A549 (cell line): Measurements from ENCODE around the gene GFRAL.
"Not testable (repeated sequence)": the region's sequence is repeated elsewhere in the genome, so short reads cannot be mapped to it uniquely, and the experiment has no call there.

ENCODE experiments used
- CHD2 ChIP-seq: fragments of 150-350 bp; IDR thresholded peaks from 2 replicates; pipeline ENCODE4 v1.6.1; 2014; ENCODE audit warnings: low read length; ENCODE audit not compliant: partially characterized antibody
- CTCF ChIP-seq: fragments of >200 bp; sonication (Bioruptor Twin); formaldehyde crosslinking; IDR thresholded peaks from 3 replicates; pipeline ENCODE4 v1.5.1; 2016
- EHMT2 ChIP-seq: fragments of 200-600 bp; sonication (generic); IDR thresholded peaks from 2 replicates; pipeline ENCODE4 v1.6.1; 2016; ENCODE audit warnings: antibody characterized with exemption, low read depth, mild to moderate bottlenecking, moderate library complexity
- EP300 ChIP-seq, 2 experiments: fragments of >200 bp; sonication (Bioruptor Twin); formaldehyde crosslinking; IDR thresholded peaks; 2 replicates in 1 of 2; 3 replicates in 1 of 2; pipeline ENCODE4 v1.6.1; 2016 to 2017
- FOSB ChIP-seq: fragments of 250-450 bp; sonication (Bioruptor Pico); IDR thresholded peaks from 2 replicates; pipeline ENCODE4 v1.5.0; 2020; ENCODE audit warnings: mild to moderate bottlenecking, moderate library complexity
- HEYL ChIP-seq: fragments of 250-450 bp; sonication (Bioruptor Pico); IDR thresholded peaks from 2 replicates; pipeline ENCODE4 v1.8.0; 2021; ENCODE audit warnings: mild to moderate bottlenecking, moderate library complexity
- JUN ChIP-seq, 2 experiments: fragments of >200 bp; sonication (Bioruptor Twin); formaldehyde crosslinking; IDR thresholded peaks; 2 replicates in 1 of 2; 3 replicates in 1 of 2; pipeline ENCODE4 v1.6.1; 2016 to 2017
- PBX3 ChIP-seq: IDR thresholded peaks from 2 replicates; pipeline ENCODE4 v1.6.1; 2012
- POLR2A ChIP-seq: IDR thresholded peaks from 2 replicates; pipeline ENCODE4 v1.6.1; 2012; ENCODE audit warnings: mild to moderate bottlenecking, low read length
- RAD21 ChIP-seq, 2 experiments: fragments of >200 bp in 1 of 2; sonication (Bioruptor Twin) in 1 of 2; formaldehyde crosslinking in 1 of 2; IDR thresholded peaks in 1 of 2; conservative IDR thresholded peaks in 1 of 2; 2 replicates in 1 of 2; 3 replicates in 1 of 2; pipeline ENCODE4 v1.6.1; 2012 to 2018; ENCODE audit warnings: inconsistent platforms in 1 of 2
- SMC3 ChIP-seq: fragments of >200 bp; sonication (Bioruptor Twin); formaldehyde crosslinking; IDR thresholded peaks from 3 replicates; pipeline ENCODE4 v1.6.1; 2018; ENCODE audit warnings: inconsistent platforms
- SREBF2 ChIP-seq: fragments of 450-650 bp; IDR thresholded peaks from 2 replicates; pipeline ENCODE4 v1.6.1; 2014; ENCODE audit warnings: mild to moderate bottlenecking, moderate library complexity
- USF2 ChIP-seq: fragments of 450-650 bp; IDR thresholded peaks from 2 replicates; pipeline ENCODE4 v1.6.1; 2014; ENCODE audit warnings: antibody characterized with exemption
- ZSCAN20 ChIP-seq: fragments of 250-450 bp; sonication (Bioruptor Pico); IDR thresholded peaks from 2 replicates; pipeline ENCODE4 v1.8.0; 2022; ENCODE audit warnings: mild to moderate bottlenecking, moderate library complexity

GRCh38 chr6:55297214-55297613 lies 30.1 kb upstream of the GFRAL start:
- TF ChIP-seq EP300 (IDR thresholded peaks at IDR 0.05); POLR2A; CTCF; USF2; CHD2; HEYL (CRISPR knock-in tag); JUN (IDR thresholded peaks at IDR 0.05); SREBF2; SMC3; FOSB (CRISPR knock-in tag); ZSCAN20 (CRISPR knock-in tag); EHMT2; RAD21 (conservative IDR thresholded peaks at IDR 0.05 in 1 of 2, IDR thresholded peaks at IDR 0.05 in 1 of 2); PBX3: not testable (repeated sequence)
